GM21619 (cell line): ENCODE results near the gene GRK6.
"Not testable (repeated sequence)": the region's sequence is repeated elsewhere in the genome, so short reads cannot be mapped to it uniquely, and the experiment has no call there.

ENCODE experiments used
- ATAC-seq: cut with Tn5 transposase; IDR thresholded peaks from one replicate; pipeline ENCODE4 v1.9.1; 2021; ENCODE audit not compliant: unreplicated experiment

Gene GRK6

GRCh38 chr5:177397875-177398390 is 28.5 kb upstream of the GRK6 start:
- no peak for ATAC-seq

GRCh38 chr5:177399997-177400868 is 26.2 kb upstream of the GRK6 start, which contains the start of gene PFN3:
TSS of gene PFN3 (minus strand) at chr5:177400661. CDS start at chr5:177400576, 85 bp downstream.
- ATAC-seq = no peak

GRCh38 chr5:177402271-177403043 is 24.0 kb upstream of the GRK6 start:
- ATAC-seq = no peak

GRCh38 chr5:177403102-177403791 is 23.2 kb upstream of the GRK6 start:
- ATAC-seq = peak; percentile 21

- peak; percentile 77 for ATAC-seq
These were observed 22.5 kb upstream of the GRK6 start for GRCh38 chr5:177403792-177404640.

GRCh38 chr5:177404641-177405179 is 21.8 kb upstream of the GRK6 start:
- no peak for ATAC-seq

GRCh38 chr5:177405312-177405711 is 21.2 kb upstream of the GRK6 start:
- ATAC-seq = no peak

- ATAC-seq = no peak
These were observed 20.7 kb upstream of the GRK6 start for GRCh38 chr5:177405805-177406204.

- ATAC-seq = no peak
These were observed 17.3 kb upstream of the GRK6 start, which contains the start of gene F12 for GRCh38 chr5:177409043-177409801. TSS of gene F12 (minus strand) at chr5:177409564. CDS start at chr5:177409527, 37 bp downstream.

GRCh38 chr5:177410575-177410974 is 15.9 kb upstream of the GRK6 start:
- ATAC-seq = no peak

- peak; percentile 63 for ATAC-seq
These were observed 13.8 kb upstream of the GRK6 start for GRCh38 chr5:177412603-177413233.

GRCh38 chr5:177414481-177414880 is 12.0 kb upstream of the GRK6 start:
- no peak for ATAC-seq

GRCh38 chr5:177417081-177417480 is 9.4 kb upstream of the GRK6 start:
- ATAC-seq = not testable (repeated sequence)

GRCh38 chr5:177419046-177419445 is 7.4 kb upstream of the GRK6 start:
- ATAC-seq = no peak

- ATAC-seq = not testable (repeated sequence)
These were observed 6.0 kb upstream of the GRK6 start for GRCh38 chr5:177420472-177420871.

GRCh38 chr5:177421062-177421798 is 5.2 kb upstream of the GRK6 start:
- no peak for ATAC-seq

GRCh38 chr5:177423671-177424070 is 2.8 kb upstream of the GRK6 start:
- ATAC-seq = no peak
